WTC11 (cell line): ENCODE data around the gene KCNH8.

Experiments
- SP1 ChIP-seq: sonication (generic); formaldehyde crosslinking; conservative IDR thresholded peaks from 2 replicates; pipeline ENCODE4 v1.8.1; 2022; ENCODE audit warnings: missing genetic modification reagents
- ZNF232 ChIP-seq: sonication (generic); formaldehyde crosslinking; IDR thresholded peaks from 2 replicates; pipeline ENCODE4 v1.8.0; 2022; ENCODE audit warnings: mild to moderate bottlenecking, missing genetic modification reagents

DNA sequence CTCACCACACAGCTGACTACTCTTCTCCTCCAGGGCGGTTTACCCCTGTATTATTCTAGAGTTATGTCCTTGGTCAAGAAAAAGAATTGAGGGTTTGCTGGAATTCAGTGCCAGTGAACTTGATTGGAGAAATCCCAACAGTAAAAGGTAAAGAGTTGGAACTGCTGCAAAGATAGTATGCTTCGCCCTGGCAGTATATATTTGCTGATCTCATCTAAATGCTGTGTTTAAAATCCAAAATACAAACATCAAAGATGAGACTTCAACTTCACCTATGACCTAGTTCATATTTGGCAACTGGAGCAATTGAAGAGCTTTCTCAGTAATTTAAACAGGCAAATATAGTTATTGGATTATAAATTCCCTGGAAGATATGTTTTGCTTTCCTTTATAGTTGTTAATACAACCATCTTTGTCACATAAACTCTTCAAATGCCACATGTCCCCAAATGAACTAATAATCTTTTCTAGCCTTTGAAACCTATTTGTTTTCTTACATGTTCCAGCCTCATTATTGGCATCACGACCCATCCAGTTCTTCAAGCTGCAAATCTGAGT, 6.5 kb downstream of the KCNH8 start:
- no peak for TF ChIP-seq ZNF232
- no peak for TF ChIP-seq SP1 (CRISPR knock-in tag)
